GM19463 (cell line): ENCODE results near the gene CNTN2.

ENCODE experiments used
- ATAC-seq: cut with Tn5 transposase; IDR thresholded peaks from one replicate; pipeline ENCODE4 v1.9.1; 2021; ENCODE audit warnings: mild to moderate bottlenecking, moderate library complexity; ENCODE audit not compliant: unreplicated experiment

CNTN2 gene

GRCh38 chr1:205109269-205109668 lies 66.3 kb downstream of the CNTN2 start:
- no peak for ATAC-seq

- ATAC-seq: no peak
Observed at GRCh38 chr1:205109711-205110110, 66.7 kb downstream of the CNTN2 start.

- no peak for ATAC-seq
Observed at GRCh38 chr1:205111354-205111753, 68.3 kb downstream of the CNTN2 start.

DNA sequence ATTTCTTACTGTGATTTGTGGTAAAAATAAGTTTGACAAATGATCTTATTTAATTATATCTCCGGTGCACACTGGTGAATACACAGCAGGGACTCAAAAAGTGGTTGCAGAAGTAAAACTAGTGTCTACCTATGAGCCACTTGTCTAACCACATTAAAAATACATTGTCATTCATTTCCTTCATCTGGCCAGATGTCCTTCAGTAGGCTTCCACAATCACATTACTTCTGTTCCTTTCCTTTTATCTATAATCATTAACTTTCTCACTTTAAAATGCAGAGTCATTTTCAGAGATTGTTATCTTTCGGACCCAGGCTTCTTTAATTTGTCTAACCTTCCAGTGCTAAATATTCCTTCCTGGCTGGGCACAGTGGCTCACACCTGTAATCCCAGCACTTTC lies 75.7 kb downstream of the CNTN2 start:
- ATAC-seq: no peak

DNA sequence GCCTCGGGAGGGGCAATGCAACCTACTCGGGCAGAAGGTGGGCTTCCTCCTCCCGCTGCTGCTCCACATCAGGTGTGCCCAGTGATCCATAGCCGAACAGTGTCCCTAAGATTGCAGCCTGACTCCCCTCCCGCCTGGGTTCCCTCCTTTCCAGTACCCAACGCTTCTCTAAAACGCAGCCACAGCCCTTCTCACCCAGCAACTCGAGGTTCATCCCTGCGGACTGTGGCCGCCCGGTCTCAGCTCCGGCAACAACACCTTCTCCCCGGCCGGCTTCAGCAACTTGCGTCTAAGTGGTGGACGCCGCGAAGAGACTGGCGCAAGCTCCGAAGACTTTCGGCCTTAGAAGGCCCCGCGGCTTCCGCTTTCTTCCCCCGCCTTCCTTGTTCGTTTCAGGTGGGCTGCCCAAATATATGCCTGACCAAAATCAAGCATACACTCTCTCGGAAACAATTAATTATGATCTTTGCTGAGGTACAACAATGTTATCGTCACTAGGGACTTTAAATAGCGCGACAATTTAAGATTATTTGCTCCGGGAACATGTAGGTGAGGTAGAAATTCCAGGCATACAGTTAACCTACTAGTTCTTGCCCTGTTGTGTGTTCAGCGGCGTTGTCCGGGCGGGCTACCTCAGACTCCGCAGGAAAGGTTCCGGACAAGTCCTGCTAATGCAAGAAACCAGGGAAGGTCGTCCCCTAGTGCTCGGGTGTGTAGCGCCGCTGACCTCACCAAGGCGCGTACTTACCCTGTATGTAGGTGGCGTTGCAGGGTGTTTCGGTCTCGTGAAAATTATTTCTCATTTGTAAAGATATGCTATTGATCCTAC lies 78.9 kb downstream of the CNTN2 start, which contains the start of gene RBBP5:
RBBP5 (minus strand) TSS at position 319 of the 829 bp plus-strand sequence; CDS start at position 214, 105 bp downstream.
- ATAC-seq: peak; percentile 97

DNA sequence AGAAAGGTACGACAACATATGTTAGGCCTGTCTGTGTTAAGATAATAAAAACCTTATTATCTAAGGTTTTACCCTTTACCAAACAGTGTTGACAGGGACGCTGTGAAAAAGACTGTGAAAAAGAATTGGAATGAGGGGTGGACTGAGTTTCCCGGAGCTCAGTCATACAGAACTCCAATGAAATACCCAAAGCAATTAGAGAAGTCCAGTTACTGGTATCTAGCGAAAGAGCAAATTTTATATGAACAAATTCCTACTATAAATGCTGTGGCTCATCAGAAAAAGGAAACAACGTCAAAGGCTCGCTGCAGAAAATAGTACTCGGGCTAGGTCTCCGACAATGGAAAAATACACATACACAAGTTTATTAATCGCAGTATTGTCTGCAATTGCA lies 79.5 kb downstream of the CNTN2 start:
- ATAC-seq: no peak

GRCh38 chr1:205124726-205125125 lies 81.7 kb downstream of the CNTN2 start:
- no peak for ATAC-seq

DNA sequence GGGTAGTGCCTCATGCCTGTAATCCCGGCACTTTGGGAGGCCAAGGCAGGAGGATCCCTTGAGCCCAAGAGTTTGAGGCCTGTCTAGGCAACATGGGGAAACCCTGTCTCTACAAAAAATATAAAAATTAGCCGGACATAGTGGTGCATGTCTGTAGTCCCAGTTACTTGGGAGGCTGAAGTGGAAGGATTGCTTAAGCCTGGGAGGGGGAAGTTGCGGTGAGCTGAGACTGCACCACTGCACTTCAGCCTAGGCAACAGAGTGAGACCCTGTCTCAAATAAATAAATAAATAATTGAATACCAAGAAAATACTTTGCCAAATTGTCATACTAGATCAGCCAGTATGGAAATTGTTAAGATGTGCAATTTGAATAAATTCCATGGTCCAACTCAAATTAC lies 84.6 kb downstream of the CNTN2 start:
- no peak for ATAC-seq
